GM21367 (cell line): ENCODE results near the gene TP73.
A peak's percentile ranks its signal among the peaks of the same experiment; 100 is the strongest.

Source experiments
- ATAC-seq: cut with Tn5 transposase; IDR thresholded peaks from one replicate; pipeline ENCODE4 v1.9.1; 2021; ENCODE audit not compliant: unreplicated experiment

TP73 gene

DNA sequence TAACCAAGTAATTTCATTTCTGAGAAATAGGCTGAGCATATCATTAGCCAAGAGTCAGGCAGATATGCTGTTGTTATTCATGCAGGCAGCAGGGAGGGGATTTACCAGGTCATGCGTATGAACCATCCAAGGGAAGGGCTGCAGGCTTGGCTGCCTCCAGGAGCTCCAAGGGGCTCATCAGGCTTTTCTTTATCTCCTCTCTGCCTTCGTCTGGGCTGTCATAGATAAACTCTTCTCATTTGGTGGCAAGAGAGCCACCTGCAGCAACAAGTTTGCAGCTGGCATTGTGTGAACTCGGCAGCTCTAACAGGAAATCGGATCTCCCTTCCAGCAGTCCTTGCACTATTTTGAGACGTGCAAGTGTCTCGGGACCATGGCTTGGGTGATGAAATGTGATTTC lies 107.5 kb downstream of the TP73 start:
- ATAC-seq: no peak

DNA sequence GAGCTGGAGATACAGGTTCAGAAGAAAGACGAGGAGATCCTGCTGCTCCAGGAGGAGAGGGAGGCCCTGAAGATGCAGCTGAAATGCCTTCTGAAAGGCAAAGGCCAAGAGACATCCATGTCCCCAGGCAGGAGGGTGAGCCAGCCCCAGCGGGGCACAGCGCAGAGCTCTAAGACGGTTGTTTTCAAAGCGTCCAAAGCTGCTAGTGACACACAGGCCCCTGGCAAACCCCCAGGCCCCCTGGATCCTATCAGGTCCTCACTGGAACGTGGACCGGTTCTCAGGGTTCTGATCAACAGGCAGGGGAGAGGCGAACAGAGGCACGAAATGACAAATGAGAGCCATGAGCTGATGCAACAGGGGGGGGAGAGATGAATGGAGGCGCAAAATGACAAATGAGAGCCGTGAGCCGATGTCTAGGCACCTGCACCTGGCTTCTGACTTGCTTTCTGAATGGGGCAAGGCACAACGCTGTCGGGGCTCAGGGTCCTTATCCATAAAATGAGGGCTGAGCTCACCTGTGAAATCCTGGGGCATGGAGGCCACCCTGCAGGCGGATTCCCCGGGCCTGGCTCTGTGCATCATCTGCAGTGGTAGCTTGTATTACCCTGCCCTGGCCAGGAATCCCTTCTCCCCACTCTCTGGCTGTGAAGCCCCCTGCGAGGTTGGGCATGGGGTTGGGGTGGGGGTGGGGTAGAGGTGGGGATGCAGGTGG lies 109.1 kb downstream of the TP73 start:
- no peak for ATAC-seq

DNA sequence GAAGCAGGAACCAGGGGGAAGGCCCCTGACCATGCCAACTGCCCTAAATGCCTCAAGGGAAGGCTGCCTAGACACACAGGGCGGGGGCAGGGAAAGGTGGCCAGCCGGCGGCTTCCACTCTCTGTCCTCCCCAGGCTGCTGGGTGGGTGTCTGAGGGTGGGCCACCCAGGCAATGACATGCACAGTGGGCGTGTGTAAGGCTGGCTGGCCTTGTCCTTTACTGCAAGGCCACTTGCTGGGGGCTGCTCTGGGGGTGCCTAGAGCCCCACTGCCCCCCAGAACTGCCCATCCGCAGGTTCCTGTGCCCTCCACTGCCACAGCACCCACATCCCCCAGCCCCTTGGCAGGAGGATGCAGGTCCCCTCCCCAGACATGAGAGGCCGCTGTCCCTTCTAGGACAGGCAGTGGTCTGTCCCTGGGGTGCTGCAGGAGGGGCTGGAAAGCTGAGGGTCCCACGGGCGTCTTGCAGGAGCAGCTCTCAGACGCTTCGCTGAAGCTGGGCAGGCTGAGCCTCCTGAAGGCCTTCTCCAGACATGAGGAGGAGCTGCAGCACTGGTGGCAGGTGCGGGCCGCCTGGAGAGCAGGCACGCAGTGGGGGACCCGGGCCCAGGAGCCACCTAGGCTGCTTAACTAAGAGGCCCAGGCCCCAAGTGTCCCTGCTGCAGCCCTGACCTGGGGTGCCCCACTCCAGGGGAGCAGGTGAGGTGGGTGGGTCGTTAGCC lies 110.0 kb downstream of the TP73 start:
- no peak for ATAC-seq

DNA sequence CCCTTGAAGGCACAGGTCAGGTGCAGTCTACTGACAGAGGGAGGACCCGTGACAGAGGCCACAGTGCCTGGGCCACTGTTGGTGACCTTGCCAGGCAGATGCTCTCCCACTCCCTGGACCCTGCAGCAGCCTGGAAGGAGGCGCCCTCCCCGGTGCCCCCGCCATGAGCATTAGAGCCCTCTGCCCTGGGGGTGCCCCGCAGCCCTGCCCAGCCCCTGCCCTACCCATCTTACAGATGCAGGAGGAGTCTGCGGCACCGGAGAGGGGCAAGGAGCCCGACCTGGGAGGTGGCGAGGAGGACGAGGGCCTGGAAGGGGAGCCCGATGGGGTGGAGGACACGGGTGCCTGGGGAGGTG lies 110.5 kb downstream of the TP73 start:
- ATAC-seq: no peak

DNA sequence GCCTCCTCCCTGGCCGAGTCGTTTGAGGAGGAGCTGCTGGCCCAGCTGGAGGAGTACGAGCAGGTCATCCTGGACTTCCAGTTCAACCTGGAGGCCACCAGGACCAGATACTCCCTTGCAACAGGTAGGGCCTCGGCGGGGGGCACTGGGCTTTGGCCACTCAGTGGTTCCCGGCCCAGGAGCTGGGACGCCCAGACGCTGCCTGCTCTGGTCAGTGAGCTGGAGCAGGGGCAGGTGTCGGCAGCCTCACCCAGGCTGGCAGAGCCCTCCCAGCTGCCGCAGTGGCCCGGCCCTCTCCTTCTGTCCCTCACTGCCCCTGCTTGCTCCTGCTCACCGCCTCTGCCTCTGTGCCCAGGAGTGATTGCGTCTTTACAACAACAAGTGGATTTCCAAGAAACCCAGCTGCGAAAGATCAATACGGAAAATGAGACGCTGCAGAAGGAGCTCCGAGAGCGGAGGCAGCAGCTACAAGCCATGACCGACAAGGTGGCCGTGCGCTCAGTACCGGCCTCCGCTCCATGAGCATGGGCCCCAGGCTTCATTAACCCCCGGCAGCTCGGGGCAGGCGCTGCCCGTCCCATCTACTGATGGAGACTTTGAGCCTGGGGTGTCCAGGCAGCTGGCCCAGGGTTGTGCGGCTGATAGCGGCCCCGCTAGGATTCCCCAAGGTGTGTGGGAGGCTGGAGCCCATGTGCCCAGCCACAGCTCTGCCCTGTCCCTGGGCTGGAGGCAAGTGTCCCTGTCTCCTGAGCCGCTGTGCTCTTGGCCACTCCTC lies 111.2 kb downstream of the TP73 start:
- no peak for ATAC-seq

- no peak for ATAC-seq
Observed at GRCh38 chr1:3767328-3767925, 115.1 kb downstream of the TP73 start.

DNA sequence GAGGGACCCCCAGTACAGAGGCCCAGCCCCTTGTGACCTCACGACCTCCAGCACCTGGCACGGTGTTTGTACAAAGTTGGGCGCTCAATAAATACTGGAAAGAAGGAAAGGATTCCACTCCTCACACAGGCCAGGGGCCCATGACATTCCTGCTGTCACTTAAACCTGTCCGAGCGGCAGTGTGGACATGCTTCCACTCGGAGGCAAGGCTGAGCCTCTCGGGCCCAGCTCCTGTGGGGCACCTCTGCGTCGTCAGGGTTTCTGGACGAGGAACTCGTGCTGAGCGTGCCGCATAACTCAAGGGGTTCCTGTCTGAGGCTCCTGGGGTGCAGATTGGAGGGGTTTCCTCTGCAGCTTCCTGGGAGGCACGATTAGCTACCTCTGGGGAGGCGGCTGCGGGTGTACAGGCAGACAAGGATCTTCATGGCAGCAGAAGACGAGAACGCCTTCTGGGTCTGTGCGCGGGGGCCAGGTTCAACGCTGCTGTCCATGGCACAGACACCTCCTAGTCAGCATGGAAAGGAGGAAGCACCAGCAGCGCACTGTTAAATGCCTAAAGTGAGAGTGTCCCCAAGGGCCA lies 116.6 kb downstream of the TP73 start:
- ATAC-seq: no peak

DNA sequence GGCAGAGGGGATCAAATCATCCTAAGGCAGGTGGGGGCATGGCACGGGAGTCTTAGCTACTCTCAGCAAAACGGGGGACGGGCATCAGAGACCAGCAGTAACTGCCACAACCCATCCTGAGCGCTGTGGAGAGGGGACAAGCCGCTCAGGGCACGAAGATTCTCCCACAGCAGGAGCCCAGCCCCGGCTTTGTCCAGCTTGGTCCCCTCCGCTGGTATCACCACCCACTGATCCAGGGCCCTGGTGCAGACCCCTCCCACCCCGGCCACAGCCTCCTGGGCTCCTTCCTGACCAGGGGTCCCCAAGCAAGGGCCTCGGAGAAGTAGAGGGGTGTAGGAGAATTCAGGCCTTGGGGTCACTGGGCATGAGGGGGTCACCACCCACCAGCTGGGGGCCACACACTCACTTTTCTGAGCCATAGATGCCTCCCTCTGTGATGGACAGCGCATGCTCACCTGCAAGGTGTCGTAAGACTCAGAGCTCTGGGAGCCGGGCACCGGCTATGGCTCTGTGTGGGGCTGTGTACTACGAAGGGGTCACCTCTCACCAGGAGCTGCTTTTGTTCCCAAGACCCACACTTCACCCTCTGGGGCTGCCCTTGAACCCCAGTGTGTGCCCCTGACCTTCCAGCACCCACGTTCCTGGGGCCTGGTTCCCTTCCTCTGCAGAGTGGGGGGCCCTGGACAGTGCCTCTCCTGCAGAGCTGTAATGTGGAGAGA lies 117.9 kb downstream of the TP73 start:
- no peak for ATAC-seq

DNA sequence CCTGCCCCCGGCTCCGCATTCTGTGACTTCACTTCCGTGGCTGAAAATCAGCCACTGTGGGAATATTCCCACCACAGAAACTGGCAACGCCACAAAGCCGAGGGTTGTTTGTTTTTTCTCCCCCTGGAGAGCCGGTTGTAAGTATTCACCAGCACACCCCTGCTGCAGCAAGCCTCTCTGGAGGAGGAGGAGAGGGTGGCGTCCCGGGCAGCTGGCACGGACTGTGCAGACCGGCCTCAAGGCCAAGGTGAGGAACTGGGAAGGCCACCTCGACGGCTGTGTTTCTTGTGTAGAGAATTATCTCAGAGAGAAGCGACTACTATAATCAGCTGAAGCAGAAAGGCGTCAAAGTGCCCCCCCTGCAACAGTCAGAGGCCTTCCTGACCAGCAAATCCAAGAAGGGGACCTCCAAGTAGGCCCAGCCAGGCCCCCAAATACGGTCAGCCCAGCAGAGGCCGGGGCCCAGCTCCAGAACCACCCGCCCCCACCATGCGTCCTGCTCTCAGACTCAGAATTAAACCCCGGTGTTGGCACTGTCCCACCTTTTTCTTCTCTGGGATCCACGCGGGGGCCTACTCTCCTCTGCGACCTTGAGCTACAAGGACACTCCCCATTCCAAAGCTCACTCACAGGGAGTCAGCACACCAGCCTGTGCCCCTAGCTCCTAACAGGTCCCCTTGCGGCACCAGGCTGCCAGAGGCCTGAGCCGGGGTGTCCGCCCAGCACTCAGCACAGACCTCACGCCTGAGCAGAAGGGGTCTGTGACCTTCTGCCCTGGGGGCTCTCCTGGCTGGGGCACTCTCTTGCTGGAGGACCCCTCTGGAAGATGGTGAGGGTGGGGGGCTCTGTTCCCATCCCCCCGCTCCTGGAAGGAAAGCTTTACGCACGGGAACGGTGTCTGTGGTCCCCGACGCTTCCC lies 119.1 kb downstream of the TP73 start:
- ATAC-seq: no peak

GRCh38 chr1:3772027-3772714 lies 119.9 kb downstream of the TP73 start:
- peak; percentile 55 for ATAC-seq

GRCh38 chr1:3772715-3773571 lies 120.6 kb downstream of the TP73 start, which contains the start of gene SMIM1:
Gene SMIM1 (plus strand): TSS chr1:3772749. CDS start chr1:3775374, 2,625 bp downstream.
- peak; percentile 15 for ATAC-seq

GRCh38 chr1:3773572-3774275 lies 121.4 kb downstream of the TP73 start:
- no peak for ATAC-seq

- ATAC-seq: no peak
Observed at GRCh38 chr1:3774276-3774945, 122.1 kb downstream of the TP73 start.

- no peak for ATAC-seq
Observed at GRCh38 chr1:3774946-3775489, 122.7 kb downstream of the TP73 start.

GRCh38 chr1:3775490-3776230 lies 123.3 kb downstream of the TP73 start:
- ATAC-seq: no peak
